GM12874 (cell line): ENCODE results near the gene CPT1B.

Experiments
- CTCF ChIP-seq: IDR thresholded peaks from 2 replicates; pipeline ENCODE4 v1.5.1; 2011; ENCODE audit warnings: low read depth, mild to moderate bottlenecking, control low read depth, low read length, moderate library complexity; ENCODE audit not compliant: insufficient read depth

CPT1B gene

DNA sequence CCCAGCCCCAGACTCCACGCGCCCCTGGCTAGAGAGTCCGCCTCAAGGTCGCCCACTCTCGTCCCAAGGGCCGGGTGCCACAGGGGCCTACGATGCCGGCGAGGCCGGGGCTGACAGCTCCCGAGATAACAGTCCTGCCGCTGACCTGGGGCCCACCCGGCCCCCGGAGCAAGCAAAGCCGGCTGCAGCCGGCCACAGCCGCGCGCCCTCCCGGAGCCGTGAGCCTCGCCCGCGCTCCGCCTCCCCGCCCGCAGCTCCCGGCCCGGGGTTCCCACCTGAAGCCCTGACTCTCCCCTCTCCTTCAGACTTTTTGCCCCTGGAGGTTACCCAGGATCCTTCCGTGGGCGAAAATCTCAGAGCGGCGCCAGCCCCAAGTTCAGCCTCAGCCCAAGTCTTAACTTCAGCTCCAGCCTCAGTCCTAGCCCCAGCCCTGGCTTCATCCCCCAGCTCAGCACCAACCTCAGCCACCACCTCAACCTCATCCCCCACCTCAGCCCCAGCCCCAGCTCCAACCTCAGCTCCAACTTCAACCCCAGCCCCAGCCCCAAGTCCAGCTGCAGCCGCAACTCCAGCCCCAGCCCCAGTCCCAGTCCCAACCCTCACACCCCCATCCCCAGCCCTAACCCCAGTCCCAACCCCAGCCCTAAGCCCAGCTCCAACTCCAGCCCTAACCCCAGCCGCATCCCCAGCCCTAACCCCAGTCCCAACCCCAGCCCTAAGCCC, 30.8 kb downstream of the CPT1B start:
- TF ChIP-seq CTCF, result no peak

DNA sequence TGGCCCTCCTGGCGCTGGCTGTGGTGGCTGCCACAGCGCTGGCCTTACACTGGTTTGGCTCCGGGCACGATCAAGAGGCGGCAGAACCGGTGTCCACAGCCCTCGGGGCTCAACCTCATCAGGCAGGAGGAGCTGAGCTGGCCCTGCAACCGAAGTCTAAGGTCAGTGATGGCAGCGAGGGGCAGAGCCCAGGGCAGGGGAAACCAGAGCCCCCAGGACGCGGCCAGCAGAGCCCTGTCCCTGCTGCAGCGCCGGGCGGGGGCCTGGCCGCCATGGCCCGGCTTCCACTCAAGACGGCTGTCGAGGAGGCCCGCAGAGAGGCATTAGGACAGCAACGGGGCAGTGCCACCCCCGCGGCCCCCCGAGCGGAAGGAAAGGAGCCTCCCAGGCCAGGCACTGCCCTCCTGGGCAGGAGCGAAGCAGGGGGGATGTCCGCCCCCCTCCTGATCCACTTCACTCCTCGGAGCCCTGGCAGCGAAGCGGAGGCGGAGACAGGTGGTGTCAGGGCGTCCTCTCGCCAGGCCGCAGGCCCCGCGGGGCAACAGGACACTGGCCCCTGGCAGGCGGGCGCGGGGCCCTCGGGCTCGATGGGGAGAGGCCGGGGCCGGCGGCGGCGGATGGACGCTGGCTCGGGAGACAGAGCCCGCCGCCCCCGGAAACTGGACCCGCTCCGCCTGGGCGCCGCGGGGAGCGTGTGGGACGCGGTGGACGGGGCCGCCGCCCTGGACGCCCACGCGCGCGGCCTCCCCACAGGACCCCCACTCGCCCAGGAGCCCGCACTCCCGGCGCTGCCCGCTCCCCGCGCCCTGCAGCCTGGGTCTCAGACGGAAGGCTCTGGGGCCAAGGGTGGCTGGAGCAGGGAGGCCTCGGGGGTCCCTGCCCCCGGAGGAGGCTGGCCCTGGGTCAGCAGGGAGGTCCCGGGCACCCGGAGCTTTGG, 31.6 kb downstream of the CPT1B start:
- TF ChIP-seq CTCF, result no peak

DNA sequence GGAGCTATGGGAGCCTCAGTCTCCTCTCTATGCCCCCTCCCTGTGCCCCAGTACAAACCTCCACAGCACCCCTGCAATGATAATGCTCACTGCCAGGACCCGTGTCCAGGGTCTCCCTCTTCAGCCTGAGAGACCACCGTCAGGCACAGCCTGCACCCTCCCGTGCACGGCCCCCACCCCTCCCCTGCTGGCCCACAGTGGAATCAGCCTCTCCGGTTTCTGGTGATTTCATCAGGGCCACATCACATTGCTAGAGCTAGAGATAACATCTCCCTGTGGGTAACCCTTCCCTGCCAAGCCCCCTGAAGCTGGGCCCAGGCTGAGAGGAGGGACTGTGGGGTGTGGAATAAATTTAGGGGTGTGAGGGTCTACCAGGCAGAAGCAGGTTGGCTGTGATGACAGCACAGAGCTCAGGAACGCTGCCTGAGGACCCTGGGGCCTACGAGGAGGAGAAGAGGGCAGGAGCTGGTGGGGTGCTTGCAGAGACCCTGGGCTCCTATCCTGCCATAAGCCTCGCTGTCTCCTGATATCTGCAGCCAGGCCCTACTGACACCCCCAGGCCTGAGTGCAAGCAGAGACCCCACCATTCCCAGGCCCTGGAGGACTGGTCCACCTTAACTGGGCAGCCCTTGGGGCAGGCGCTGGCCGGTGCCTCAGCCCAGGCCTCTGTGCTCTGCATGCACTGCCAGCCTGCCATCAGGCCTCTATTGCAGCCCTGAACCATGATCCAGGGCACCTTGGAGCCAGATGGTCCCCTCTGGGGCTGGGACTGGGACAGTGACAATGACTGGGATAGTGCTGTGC, 32.5 kb downstream of the CPT1B start, which contains the start of gene KLHDC7B:
TSS of gene KLHDC7B (plus strand) at position 378 of the 804 bp plus-strand sequence. CDS start at position 723, 345 bp downstream.
- peak; percentile 21; the same call in 1 of the 2 replicates for TF ChIP-seq CTCF

- no peak for TF ChIP-seq CTCF
Observed at GRCh38 chr22:50544746-50545253, 33.4 kb downstream of the CPT1B start.

GRCh38 chr22:50544078-50544745, 34.0 kb downstream of the CPT1B start:
- TF ChIP-seq CTCF, result peak; percentile 72

DNA sequence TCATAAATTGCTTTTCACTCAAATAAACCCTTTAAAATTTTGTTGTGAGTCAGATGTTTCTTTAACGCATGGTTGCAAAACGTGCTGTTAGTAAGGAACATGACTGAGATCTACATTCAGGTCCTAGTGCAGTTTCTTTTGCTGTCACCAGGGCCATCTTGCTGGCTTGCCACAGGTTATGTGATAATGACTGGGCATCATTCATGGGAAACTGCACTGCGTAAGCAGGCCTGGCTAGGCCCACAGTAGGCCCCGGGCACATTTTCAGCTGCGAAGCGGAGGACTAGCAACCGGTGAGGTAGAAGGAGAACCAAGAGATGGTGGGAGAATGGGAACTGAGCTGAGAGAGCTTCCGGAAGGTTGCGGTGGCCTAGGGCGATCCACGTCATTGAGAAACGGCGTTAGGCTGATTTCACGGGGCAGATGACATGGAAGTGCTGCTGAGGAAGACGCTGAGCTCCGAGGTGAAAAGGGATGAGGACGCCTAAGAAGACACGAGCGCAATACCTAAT, 35.8 kb downstream of the CPT1B start:
- no peak for TF ChIP-seq CTCF
